GM12878 (cell line): Measurements from ENCODE around the gene TDRD7. TPM values are rescaled to one million over a fixed set of nuclear protein-coding genes. Genes with fewer than 3 reads are reported as not detected.

Experiments used
- ATAC-seq: fragments of 200-7000 bp; cut with Tn5 transposase; 3 replicates; pipeline ENCODE4 v1.9.1; 2020; ENCODE audit warnings: mild to moderate bottlenecking, moderate library complexity
- BruUV-seq: library from RNA; stranded (reverse); fragments of 400-500 nt; replicated peaks from 2 replicates; lab custom pipeline; 2021; lab: Mats Ljungman, UMichigan
- CTCF ChIA-PET: fragments of 300-600 bp; sonication (Branson Sonifier 250); formaldehyde crosslinking; extraction: SDS; loops from one replicate; lab custom pipeline; 2021; ENCODE audit warnings: inconsistent platforms; lab: Yijun Ruan, JAX
- POLR2A ChIA-PET: fragments of 350-600 bp; formaldehyde crosslinking; extraction: SDS; loops from one replicate; lab custom pipeline; 2021; ENCODE audit warnings: inconsistent platforms; lab: Charles Lee
- RAD21 ChIA-PET: fragments of 300-600 bp; sonication (Branson Sonifier 250); formaldehyde crosslinking; loops from one replicate; lab custom pipeline; 2023; ENCODE audit warnings: antibody characterized with exemption; ENCODE audit not compliant: unreplicated experiment; lab: Charles Lee
- SMC1A ChIA-PET: fragments of 300-600 bp; sonication (Branson Sonifier 250); formaldehyde crosslinking; loops from one replicate; lab custom pipeline; 2023; ENCODE audit not compliant: unreplicated experiment, uncharacterized antibody; lab: Charles Lee
- DNase-seq: peaks from one replicate; pipeline ENCODE4 v3.0.0-alpha.2; 2011; ENCODE audit warnings: low read depth, low spot score
- FAIRE-seq: peaks from 3 replicates; lab custom pipeline; 2011; peaks lifted over from hg19 to GRCh38; lab: Jason Lieb, UNC
- H2AFZ ChIP-seq: 2 replicates; pipeline ENCODE4 v1.6.0; 2011; ENCODE audit warnings: low read depth, low read length, control low read depth; ENCODE audit not compliant: control insufficient read depth
- H3K27ac ChIP-seq: 2 replicates; pipeline ENCODE4 v1.5.1; 2011; ENCODE audit warnings: control low read depth; ENCODE audit not compliant: control insufficient read depth, insufficient read depth
- H3K27me3 ChIP-seq, 2 experiments: replicated peaks in 1 of 2; 2 replicates each; pipeline versions ENCODE4 v1.6.0 to v1.6.1; 2011; ENCODE audit warnings: low read length in 1 of 2; ENCODE audit not compliant: control insufficient read depth in 2 of 2, insufficient read depth in 2 of 2
- H3K36me3 ChIP-seq, 2 experiments: 2 replicates each; pipeline ENCODE4 v1.5.1; 2011; ENCODE audit warnings: low read length in 1 of 2; ENCODE audit not compliant: control insufficient read depth in 2 of 2, insufficient read depth in 2 of 2
- H3K4me1 ChIP-seq: 2 replicates; pipeline ENCODE4 v1.6.1; 2011; ENCODE audit warnings: mild to moderate bottlenecking, low read length, moderate library complexity, mixed read lengths; ENCODE audit not compliant: control insufficient read depth, insufficient read depth
- H3K4me2 ChIP-seq: 2 replicates; pipeline ENCODE4 v1.6.0; 2011; ENCODE audit warnings: control low read depth; ENCODE audit not compliant: control insufficient read depth, insufficient read depth
- H3K4me3 ChIP-seq: fragments of 200-600 bp; sonication (generic); 2 replicates; pipeline ENCODE4 v1.5.1; 2016
- H3K79me2 ChIP-seq: 2 replicates; pipeline ENCODE4 v1.6.0; 2011; ENCODE audit warnings: low read length; ENCODE audit not compliant: control insufficient read depth, insufficient read depth
- H3K9ac ChIP-seq: 2 replicates; pipeline ENCODE4 v1.8.0; 2011; ENCODE audit warnings: low read length, control low read depth, mixed read lengths; ENCODE audit not compliant: control insufficient read depth, insufficient read depth
- H3K9me3 ChIP-seq: replicated peaks from 3 replicates; pipeline ENCODE4 v1.5.1; 2011; ENCODE audit warnings: mild to moderate bottlenecking, low read length; ENCODE audit not compliant: control insufficient read depth, insufficient read depth
- H4K20me1 ChIP-seq: 2 replicates; pipeline ENCODE4 v1.6.0; 2011; ENCODE audit not compliant: control insufficient read depth, insufficient read depth
- BHLHE40 ChIP-seq, 2 experiments: fragments of 450-650 bp in 1 of 2; IDR thresholded peaks; 2 replicates each; pipeline ENCODE4 v1.6.1; 2011 to 2017; ENCODE audit warnings: low read depth in 2 of 2, borderline replicate concordance in 1 of 2, improper control_type of control experiment in 1 of 2, low read length in 1 of 2, mild to moderate bottlenecking in 1 of 2
- CBX5 ChIP-seq: sonication (generic); IDR thresholded peaks from 2 replicates; pipeline ENCODE4 v1.6.1; 2016; ENCODE audit warnings: low read depth, moderate library complexity, mild to moderate bottlenecking, inconsistent platforms
- CREB1 ChIP-seq: IDR thresholded peaks from 2 replicates; pipeline ENCODE4 v1.6.1; 2012; ENCODE audit warnings: low read depth, mild to moderate bottlenecking, inconsistent platforms
- EZH2 ChIP-seq: IDR thresholded peaks from 2 replicates; pipeline ENCODE4 v1.6.1; 2012; ENCODE audit warnings: low read depth, mild to moderate bottlenecking, control low read depth, inconsistent platforms, low read length, borderline replicate concordance; ENCODE audit not compliant: control insufficient read depth
- MTA2 ChIP-seq: fragments of 450-650 bp; IDR thresholded peaks from 2 replicates; pipeline ENCODE4 v1.6.1; 2016; ENCODE audit warnings: low read depth, mild to moderate bottlenecking, moderate library complexity
- NR2C1 ChIP-seq: fragments of 450-650 bp; IDR thresholded peaks from 2 replicates; pipeline ENCODE4 v1.6.1; 2017; ENCODE audit warnings: antibody characterized with exemption, mild to moderate bottlenecking, moderate library complexity
- NRF1 ChIP-seq: conservative IDR thresholded peaks from 2 replicates; pipeline ENCODE4 v1.6.1; 2011; ENCODE audit warnings: mild to moderate bottlenecking, low read depth, low read length, improper control_type of control experiment
- POU2F2 ChIP-seq: IDR thresholded peaks from 3 replicates; pipeline ENCODE4 v1.6.1; 2011; ENCODE audit warnings: low read depth, mild to moderate bottlenecking, low read length, borderline replicate concordance
- RELA ChIP-seq: fragments of 450-650 bp; IDR thresholded peaks from 2 replicates; pipeline ENCODE4 v1.8.0; 2014; ENCODE audit warnings: borderline replicate concordance; ENCODE audit not compliant: partially characterized antibody
- RFX5 ChIP-seq: IDR thresholded peaks from 2 replicates; pipeline ENCODE4 v1.6.1; 2011; ENCODE audit warnings: low read depth, low read length, improper control_type of control experiment
- SUZ12 ChIP-seq: fragments of 200-600 bp; sonication (generic); IDR thresholded peaks from one replicate; pipeline ENCODE4 v1.6.1; 2018; ENCODE audit warnings: antibody characterized with exemption, mild to moderate bottlenecking; ENCODE audit not compliant: unreplicated experiment
- TARDBP ChIP-seq: IDR thresholded peaks from 2 replicates; pipeline ENCODE4 v1.6.1; 2016; ENCODE audit warnings: borderline replicate concordance
- ZNF622 ChIP-seq: fragments of 450-650 bp; IDR thresholded peaks from 2 replicates; pipeline ENCODE4 v1.6.1; 2017; ENCODE audit warnings: mild to moderate bottlenecking, inconsistent platforms
- WGBS: methylation state at CpG from one replicate; pipeline ENCODE4 v1.1.6; 2016; ENCODE audit warnings: low lambda C conversion rate; ENCODE audit not compliant: insufficient replicate concordance, insufficient coverage; ENCODE audit errors: missing lambda C conversion rate; 5-methylcytosine and 5-hydroxymethylcytosine counted together
- in situ Hi-C: fragments of 300-500 bp; cut with MboI; formaldehyde crosslinking; loops from 9 replicates; pipeline ENCODE4 v1.14.3; 2018; ENCODE audit warnings: mixed read lengths
- intact Hi-C: fragments of 100-400 bp; cut with micrococcal nuclease; formaldehyde crosslinking; loops from one replicate; pipeline ENCODE4 v1.14.2; 2022; ENCODE audit not compliant: unreplicated experiment
- polyA plus RNA-seq, 11 experiments: library from polyadenylated mRNA; depleted of rRNA in 4 of 11; unstranded in 6 of 11; stranded (reverse) in 5 of 11; fragments of >200 nt; fragmentation: Nextera tagmentation in 4 of 11; fragmentation: Illumina TruSeq in 1 of 11; extraction: Ambion mirVana in 4 of 11; extraction: Trizol in 1 of 11; gene quantifications; 1 replicate in 1 of 11; 2 replicates in 10 of 11; pipeline versions ENCODE4 v1.2.1 to v1.2.3, GENCODE V29; 2011 to 2016; ENCODE audit warnings: inconsistent platforms in 2 of 11, missing spikeins in 2 of 11, low read depth in 1 of 11
- total RNA-seq, 4 experiments: library from RNA; depleted of rRNA in 3 of 4; stranded (reverse); fragments of >200 nt in 3 of 4; fragmentation: Illumina TruSeq in 1 of 4; extraction: Trizol in 1 of 4; gene quantifications; 2 replicates each; pipeline versions ENCODE4 v1.2.1 to v1.2.3, GENCODE V29; 2013 to 2021
- TF ChIP-seq, protein P1 (sequence below): fragments of 450-650 bp; conservative IDR thresholded peaks from 2 replicates; pipeline ENCODE4 v1.6.1; 2017; ENCODE audit warnings: mild to moderate bottlenecking, moderate library complexity
- TF ChIP-seq, protein P2 (sequence below): fragments of 450-650 bp; IDR thresholded peaks from 2 replicates; pipeline ENCODE4 v1.6.1; 2017; ENCODE audit warnings: mild to moderate bottlenecking, moderate library complexity

TDRD7 gene
- total and polyA plus RNA-seq, 10 of the 15 experiments (the other 5 are each of a cell fraction or from before 2014, with no cell fraction given): 5.7 to 26.4 (median 16.2) TPM

DNA sequence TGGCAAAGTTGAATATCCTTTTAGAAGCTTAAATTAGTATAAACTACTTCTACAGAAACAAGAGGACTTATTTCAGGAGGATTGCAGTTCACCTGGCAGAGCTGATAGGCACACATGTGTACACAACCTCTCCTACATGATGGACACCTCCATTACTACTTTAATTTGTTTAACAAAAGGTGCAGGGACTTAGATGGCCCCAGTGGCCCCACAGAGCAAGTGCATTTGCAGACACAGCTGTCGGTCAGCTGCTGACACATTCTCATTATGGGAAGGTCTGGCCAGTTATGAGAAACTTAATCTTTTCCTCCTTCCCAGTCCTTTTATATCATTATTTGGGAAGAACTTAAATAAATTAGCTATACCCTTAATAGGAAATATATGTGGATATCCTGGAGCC, 28.3 kb downstream of the TDRD7 start:
- FAIRE-seq (no peak), DNase-seq (no peak), ATAC-seq (no peak)
- Histone ChIP-seq H3K4me1 (no peaks in the 10 kb centered on the region), H3K27me3 (no peaks in the 10 kb centered on the region), H3K79me2 (no peaks in the 10 kb centered on the region), H3K36me3 (peaks cover 0 to 12% of the 10 kb centered on the region in 2 experiments; a peak in 2 of 4 replicates), H3K27ac (no peak overlapping the region), H4K20me1 (no peaks in the 10 kb centered on the region), H3K4me2 (no peak overlapping the region), H3K9me3 (no peaks in the 10 kb centered on the region; the same call in 2 of the 3 replicates), H3K4me3 (no peak overlapping the region), H2AFZ (no peak overlapping the region), H3K9ac (no peak overlapping the region)
- BruUV-seq: no TSS peak
- no peak for TF ChIP-seq MTA2
- TF ChIP-seq, protein P1, sequence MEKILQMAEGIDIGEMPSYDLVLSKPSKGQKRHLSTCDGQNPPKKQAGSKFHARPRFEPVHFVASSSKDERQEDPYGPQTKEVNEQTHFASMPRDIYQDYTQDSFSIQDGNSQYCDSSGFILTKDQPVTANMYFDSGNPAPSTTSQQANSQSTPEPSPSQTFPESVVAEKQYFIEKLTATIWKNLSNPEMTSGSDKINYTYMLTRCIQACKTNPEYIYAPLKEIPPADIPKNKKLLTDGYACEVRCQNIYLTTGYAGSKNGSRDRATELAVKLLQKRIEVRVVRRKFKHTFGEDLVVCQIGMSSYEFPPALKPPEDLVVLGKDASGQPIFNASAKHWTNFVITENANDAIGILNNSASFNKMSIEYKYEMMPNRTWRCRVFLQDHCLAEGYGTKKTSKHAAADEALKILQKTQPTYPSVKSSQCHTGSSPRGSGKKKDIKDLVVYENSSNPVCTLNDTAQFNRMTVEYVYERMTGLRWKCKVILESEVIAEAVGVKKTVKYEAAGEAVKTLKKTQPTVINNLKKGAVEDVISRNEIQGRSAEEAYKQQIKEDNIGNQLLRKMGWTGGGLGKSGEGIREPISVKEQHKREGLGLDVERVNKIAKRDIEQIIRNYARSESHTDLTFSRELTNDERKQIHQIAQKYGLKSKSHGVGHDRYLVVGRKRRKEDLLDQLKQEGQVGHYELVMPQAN: no peak
- no peak for TF ChIP-seq CREB1
- TF ChIP-seq EZH2: no peak
- no peak for TF ChIP-seq RELA
- no peak for TF ChIP-seq RFX5
- TF ChIP-seq BHLHE40 (IDR thresholded peaks at IDR 0.05; ENCODE audit: borderline replicate concordance in 1 of 2, low read depth in 2 of 2, low read length in 1 of 2): no peak
- TF ChIP-seq TARDBP: no peak
- TF ChIP-seq SUZ12: no peak
- TF ChIP-seq ZNF622: no peak
- TF ChIP-seq POU2F2: no peak
- no peak for TF ChIP-seq CBX5
- no peak for TF ChIP-seq NR2C1
- TF ChIP-seq NRF1: no peak
- TF ChIP-seq, protein P2, sequence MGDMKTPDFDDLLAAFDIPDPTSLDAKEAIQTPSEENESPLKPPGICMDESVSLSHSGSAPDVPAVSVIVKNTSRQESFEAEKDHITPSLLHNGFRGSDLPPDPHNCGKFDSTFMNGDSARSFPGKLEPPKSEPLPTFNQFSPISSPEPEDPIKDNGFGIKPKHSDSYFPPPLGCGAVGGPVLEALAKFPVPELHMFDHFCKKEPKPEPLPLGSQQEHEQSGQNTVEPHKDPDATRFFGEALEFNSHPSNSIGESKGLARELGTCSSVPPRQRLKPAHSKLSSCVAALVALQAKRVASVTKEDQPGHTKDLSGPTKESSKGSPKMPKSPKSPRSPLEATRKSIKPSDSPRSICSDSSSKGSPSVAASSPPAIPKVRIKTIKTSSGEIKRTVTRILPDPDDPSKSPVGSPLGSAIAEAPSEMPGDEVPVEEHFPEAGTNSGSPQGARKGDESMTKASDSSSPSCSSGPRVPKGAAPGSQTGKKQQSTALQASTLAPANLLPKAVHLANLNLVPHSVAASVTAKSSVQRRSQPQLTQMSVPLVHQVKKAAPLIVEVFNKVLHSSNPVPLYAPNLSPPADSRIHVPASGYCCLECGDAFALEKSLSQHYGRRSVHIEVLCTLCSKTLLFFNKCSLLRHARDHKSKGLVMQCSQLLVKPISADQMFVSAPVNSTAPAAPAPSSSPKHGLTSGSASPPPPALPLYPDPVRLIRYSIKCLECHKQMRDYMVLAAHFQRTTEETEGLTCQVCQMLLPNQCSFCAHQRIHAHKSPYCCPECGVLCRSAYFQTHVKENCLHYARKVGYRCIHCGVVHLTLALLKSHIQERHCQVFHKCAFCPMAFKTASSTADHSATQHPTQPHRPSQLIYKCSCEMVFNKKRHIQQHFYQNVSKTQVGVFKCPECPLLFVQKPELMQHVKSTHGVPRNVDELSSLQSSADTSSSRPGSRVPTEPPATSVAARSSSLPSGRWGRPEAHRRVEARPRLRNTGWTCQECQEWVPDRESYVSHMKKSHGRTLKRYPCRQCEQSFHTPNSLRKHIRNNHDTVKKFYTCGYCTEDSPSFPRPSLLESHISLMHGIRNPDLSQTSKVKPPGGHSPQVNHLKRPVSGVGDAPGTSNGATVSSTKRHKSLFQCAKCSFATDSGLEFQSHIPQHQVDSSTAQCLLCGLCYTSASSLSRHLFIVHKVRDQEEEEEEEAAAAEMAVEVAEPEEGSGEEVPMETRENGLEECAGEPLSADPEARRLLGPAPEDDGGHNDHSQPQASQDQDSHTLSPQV: no peak
- ChIA-PET POLR2A (interaction anchor here (1.1 kb wide), 1 partner anchor 45 kb away, joined by 3 read pairs; no protein-coding TSS in a partner anchor), CTCF (interaction anchor here (1.1 to 3.5 kb wide), 4 partner anchors 29 to 178 kb away, joined by 3 to 17 read pairs (median 8); no protein-coding TSS in a partner anchor), SMC1A (interaction anchor here (0.6 to 1.4 kb wide), 3 partner anchors 9 to 28 kb away, joined by 3 to 5 read pairs (median 3); no protein-coding TSS in a partner anchor), RAD21 (interaction anchor here (1.0 to 1.2 kb wide), 2 partner anchors 19 to 33 kb away, joined by 3 to 4 read pairs; no protein-coding TSS in a partner anchor)
- in situ Hi-C loops (no loop called here), intact Hi-C loops (no loop called here)
- WGBS: 96% methylated on average over 1 of the region's 1 CpG
